Hepatic stellate cell (primary cell): ENCODE results near the gene ADGRG2.
A peak's percentile ranks its signal among the peaks of the same experiment; 100 is the strongest.
"Not testable (repeated sequence)": the region's sequence is repeated elsewhere in the genome, so short reads cannot be mapped to it uniquely, and the experiment has no call there.

Experiments used
- DNase-seq: peaks from one replicate; pipeline ENCODE4 v3.0.0; 2011; ENCODE audit warnings: low spot score

Gene ADGRG2

GRCh38 chrX:19086102-19086772, 36.0 kb downstream of the ADGRG2 start:
- no peak for DNase-seq

GRCh38 chrX:19085666-19086065, 36.6 kb downstream of the ADGRG2 start:
- no peak for DNase-seq

DNA sequence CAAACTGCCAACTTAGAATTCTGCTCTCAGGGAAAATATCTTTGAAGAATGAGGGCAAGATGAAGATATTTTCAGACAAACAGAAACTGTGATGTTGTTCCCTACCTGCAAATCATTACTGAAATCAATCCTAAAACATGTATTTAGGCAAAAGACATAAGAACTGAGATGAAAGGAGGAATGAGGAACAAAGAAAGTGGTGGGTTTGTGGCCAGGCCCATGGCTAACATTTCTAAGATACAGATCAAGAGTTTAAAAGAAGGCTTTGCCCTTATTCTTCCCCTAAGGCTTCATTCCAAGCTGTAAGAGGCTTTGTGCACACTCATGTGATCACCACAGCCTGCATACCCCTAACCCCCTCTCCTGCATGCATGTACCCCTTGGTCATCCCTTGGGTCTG, 46.5 kb downstream of the ADGRG2 start:
- no peak for DNase-seq

DNA sequence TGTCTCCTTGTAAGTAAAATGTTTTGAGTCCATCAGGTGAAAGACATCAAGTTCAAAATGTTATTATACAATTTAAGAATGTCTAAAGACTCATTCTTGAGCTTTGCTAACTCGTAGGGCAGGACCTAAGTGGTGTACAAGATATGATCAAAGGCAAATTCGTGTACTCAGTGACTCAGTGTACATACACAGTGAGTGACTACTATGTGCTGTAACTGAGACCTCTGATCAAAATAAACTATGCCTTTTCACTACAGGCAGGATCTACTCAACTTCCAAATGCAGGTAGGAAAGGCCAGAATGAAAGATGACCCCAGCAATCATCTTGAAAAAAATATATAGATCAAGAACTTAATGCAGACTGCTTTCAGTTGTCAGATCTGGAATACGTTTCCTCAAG, 49.9 kb downstream of the ADGRG2 start:
- no peak for DNase-seq

- no peak for DNase-seq
Observed at GRCh38 chrX:19070555-19070994, 51.7 kb downstream of the ADGRG2 start.

DNA sequence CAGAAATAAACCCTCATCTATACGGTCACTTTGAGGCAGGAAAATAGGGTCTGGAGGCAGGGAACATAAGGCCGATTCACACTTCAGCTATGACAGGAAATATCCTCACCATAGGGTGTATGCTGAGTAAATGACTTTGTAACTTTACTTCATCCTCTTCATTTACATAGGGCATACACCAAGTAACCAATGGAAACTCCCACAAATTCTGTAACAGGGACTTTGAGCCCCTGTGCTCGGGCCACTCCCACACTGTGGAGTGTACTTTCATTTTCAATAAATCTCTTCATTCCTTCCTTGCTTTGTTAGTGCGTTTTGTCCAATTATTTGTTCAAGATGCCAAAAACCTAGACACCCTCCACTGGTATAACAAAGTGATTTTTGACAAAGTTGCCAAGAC, 55.3 kb downstream of the ADGRG2 start:
- DNase-seq, result not testable (repeated sequence)

DNA sequence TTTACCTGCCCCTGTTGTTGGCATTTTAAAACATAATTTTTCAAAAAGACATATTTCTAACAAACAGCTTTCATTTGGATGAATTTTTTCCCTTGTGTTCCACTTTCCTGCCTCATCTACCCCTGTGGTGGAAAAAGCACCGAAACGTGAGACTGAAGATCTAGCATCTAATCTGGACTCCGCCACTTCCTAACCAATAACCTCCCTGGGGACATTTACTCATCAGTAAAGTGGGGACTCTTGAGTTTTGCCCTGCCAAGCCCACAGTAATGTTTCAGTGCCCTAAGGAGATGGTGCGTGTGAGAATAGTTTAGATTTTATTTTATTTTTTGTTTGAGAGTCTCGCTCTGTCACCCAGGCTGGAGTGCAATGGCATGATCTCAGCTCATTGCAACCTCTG, 56.7 kb downstream of the ADGRG2 start:
- no peak for DNase-seq

DNA sequence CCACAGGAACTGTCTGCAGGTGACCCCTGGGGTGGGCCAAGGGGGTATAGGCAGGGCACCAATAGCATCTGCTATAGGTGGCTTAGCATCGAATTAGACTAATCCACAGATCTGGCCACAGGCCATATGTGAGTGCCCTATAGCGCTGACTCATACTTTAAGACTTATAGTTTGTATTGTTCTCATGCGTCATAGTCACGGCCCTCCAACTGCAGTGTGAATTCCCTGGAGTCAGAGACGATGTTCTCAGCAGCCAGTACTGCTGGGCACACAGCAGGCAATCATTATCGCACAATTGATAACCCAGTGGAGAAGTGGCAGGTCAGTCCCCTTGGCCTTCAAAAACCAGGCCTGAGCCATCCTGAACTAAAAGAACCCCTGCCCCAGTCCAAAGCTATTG, 58.1 kb downstream of the ADGRG2 start:
- DNase-seq, result no peak

DNA sequence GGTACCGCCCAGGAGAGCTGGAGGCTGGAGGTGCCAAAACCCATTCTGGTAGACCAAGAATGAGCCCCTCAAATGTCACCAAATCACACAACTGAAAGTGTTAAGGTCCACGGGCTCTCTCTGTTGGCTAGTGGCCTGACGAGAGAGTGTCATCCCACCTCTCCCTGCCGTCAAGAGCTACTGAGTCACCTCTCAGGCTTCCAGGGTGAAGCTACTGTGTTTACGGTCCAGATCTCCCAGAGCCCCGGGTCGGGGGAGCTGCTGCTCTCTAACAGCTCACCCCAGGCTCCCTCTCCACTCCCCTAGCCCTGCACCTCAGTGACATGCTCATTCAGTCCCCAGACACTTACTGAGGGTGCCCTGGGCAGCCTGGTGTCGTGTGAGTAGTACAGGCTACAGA, 59.2 kb downstream of the ADGRG2 start:
- no peak for DNase-seq

DNA sequence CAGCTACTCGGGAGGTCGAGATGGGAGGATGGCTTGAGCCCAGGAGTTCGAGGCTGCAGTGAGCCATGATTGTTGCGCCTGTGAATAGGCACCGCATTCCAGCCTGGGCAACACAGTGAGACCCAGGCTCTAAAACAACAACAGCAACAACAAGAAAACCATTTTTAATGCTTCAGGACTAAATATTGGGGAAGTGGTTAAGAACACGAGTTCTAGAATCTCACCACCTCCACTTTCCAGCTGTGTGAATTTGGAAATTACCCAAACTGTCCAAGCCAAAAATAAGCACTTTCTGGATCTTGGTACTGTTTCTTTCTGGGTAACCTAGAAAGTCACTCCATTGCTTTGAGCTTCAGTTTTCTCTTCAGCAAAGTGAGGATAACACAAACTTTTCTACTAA, 63.2 kb downstream of the ADGRG2 start:
- DNase-seq, result no peak

DNA sequence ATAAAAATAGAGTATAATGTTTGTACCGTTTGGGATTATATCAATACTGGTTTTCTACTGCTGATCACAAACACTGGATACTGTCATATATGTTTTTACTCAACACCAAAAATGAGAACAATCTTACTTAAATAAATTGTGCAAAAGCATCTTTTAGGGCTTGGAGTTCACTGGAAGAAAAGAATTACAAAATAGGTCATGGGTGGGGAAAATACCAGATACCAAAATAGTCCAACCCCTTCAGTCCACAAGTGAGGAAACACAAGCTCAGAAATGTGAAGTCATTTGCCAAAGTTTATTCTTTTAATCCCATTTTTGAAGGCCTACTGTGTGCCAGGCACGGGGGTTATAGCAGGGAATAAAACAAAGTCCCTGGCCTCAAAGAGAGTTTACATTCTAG, 64.4 kb downstream of the ADGRG2 start:
- no peak for DNase-seq

GRCh38 chrX:19049110-19049509, 73.2 kb downstream of the ADGRG2 start:
- DNase-seq, result no peak

DNA sequence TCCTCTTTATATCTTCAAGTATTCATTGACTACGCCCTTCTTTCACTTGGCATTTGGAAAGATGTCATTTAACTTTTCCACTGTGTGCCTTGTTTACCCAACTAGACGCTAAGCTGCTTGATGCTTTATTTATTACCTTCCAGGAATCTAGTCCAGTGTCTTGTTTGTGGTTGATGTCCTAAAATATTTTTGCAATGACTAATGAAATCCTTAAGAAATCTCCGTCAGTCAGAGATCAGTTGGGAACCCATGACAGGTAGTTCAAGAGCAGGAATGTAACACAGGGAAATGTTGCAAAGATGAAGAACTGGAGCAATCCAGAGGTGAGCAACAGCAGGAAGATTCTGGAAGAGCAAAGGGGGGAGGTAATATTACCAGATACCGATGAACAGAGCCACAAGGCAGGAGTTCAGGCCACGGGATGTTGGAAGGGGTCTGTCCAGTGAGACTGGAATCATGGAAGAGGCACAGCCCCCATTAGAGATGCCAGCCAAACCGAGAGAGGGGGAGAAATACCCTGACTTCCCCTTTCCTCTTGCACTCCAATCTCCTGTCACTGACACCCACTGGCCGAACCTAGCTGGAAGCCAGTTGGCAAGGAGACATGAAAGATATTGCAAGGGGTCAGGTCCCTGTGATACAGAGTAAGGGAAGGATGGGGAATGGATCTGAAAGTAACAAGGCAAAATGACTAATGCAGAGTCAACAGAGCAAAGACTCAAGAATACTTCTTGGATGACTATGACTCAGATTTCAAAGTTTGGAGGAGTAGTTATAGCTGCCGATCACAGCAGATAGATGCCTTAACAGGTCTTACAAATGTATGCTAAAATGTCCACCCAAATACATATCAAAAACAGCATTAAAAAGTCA, 75.7 kb downstream of the ADGRG2 start:
- DNase-seq, result peak; percentile 47

DNA sequence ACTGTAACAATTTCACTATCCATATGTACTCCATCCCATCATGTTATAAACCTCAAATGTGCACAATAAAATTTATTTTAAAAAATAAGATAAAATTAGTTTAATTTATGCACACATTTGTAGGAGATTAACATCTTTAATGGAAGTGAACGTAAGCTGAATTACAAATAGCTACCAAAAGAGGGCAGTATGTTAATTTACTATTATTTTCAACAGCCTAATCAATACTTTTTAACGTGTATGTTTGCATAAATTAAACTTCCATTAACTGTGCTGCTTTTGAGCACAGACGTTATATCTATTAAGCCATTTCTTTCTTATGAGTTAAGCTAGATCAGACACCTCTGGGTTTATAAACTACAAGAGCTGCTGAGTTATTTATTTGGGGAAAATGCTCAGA, 81.9 kb downstream of the ADGRG2 start:
- no peak for DNase-seq

- no peak for DNase-seq
Observed at GRCh38 chrX:19034025-19034424, 88.2 kb downstream of the ADGRG2 start.

DNA sequence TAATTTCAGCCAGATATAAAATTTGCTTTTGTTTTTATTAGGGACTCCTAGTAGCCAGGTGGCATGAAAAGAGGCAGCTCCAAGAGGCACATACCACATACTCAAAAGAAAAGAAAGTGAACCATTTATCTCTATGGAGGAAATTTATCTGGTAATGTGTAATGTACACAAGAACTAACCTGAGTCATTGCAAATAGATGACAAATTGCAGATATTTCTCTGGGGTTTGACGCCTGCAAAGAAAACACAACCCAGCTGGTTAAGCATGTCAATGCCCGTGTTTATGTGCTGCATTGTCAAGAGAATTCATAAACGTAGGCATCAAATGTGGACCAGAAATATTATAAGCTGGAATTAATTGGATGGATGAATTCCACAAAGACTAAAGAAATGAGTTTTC, 91.5 kb downstream of the ADGRG2 start:
- no peak for DNase-seq

- DNase-seq, result no peak
Observed at GRCh38 chrX:19028560-19028959, 93.7 kb downstream of the ADGRG2 start.

GRCh38 chrX:19024366-19024765, 97.9 kb downstream of the ADGRG2 start:
- DNase-seq, result no peak

- no peak for DNase-seq
Observed at GRCh38 chrX:19019996-19020395, 102.3 kb downstream of the ADGRG2 start.

GRCh38 chrX:19017271-19017670, 105.0 kb downstream of the ADGRG2 start:
- DNase-seq, result peak; percentile 17

DNA sequence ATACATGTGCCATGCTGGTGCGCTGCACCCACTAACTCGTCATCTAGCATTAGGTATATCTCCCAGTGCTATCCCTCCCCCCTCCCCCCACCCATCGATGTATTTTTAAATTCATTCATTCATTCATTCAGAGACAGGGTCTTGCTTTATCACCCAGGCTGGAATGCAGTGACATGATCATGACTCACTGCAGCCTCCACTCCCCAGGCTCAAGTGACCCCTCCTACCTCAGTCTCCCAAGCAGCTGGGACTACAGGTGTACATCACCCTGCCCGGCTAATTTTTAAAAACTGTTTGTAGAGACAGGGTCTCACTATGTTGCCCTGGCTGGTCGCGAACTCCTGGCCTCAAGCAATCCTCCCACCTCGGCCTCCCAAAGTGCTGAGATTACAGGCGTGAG, 105.7 kb downstream of the ADGRG2 start:
- DNase-seq, result not testable (repeated sequence)

- DNase-seq, result no peak
Observed at GRCh38 chrX:19007868-19008267, 114.4 kb downstream of the ADGRG2 start.

- no peak for DNase-seq
Observed at GRCh38 chrX:19007011-19007410, 115.3 kb downstream of the ADGRG2 start.

DNA sequence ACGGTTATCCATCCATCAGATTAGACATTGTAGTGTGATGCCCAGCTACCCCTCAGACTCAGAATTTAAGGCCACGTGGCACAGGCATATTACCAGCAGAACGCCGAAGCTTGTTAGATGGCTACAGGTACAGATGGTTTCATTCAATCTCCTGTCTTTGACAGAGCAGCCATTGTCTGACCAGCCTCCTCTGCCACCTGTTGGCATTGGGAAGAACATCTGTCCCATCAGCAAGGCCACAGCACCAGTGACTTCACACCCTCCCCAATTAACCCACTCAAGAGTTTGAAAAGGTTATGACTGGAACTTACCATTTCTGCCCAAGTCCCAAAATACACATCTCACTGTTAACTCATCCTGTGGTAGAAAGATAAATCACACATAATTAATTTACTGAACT, 116.4 kb downstream of the ADGRG2 start:
- no peak for DNase-seq
